A673 (cell line): Measurements from ENCODE around the gene C19orf53.

ENCODE experiments used
- EZH2 ChIP-seq: fragments of 200-600 bp; sonication (generic); IDR thresholded peaks from 2 replicates; pipeline ENCODE4 v1.6.1; 2017; ENCODE audit warnings: borderline replicate concordance, low read depth, mild to moderate bottlenecking, mixed read lengths, antibody characterized with exemption, low read length; ENCODE audit not compliant: poor library complexity, severe bottlenecking
- TF ChIP-seq, protein P1 (sequence below): fragments of 300-800, 200-600 bp; sonication (generic); conservative IDR thresholded peaks from 2 replicates; pipeline ENCODE4 v1.5.1; 2017; ENCODE audit warnings: low read depth, mild to moderate bottlenecking, antibody characterized with exemption, low read length, moderate library complexity, mixed read lengths

DNA sequence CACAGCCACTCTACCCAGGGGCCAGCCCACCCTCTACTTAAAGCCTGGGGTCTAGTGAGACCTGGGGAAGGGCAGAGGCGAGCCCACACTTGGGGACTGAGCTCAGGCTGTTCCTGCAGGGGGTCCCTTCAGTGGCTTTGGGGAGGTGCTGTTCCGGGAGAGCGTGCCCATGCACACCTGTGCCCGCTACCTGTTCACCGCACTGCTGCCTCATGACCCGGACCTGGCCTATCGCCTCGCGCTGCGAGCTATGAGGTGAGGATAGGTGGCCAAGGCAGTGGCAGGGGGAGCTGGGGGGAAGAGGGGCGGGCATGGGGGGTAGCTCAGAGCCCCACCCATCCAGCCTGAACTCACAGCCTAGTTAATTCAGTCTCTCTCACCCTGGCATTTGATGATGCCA is 45.0 kb downstream of the C19orf53 start:
- TF ChIP-seq, protein P1, sequence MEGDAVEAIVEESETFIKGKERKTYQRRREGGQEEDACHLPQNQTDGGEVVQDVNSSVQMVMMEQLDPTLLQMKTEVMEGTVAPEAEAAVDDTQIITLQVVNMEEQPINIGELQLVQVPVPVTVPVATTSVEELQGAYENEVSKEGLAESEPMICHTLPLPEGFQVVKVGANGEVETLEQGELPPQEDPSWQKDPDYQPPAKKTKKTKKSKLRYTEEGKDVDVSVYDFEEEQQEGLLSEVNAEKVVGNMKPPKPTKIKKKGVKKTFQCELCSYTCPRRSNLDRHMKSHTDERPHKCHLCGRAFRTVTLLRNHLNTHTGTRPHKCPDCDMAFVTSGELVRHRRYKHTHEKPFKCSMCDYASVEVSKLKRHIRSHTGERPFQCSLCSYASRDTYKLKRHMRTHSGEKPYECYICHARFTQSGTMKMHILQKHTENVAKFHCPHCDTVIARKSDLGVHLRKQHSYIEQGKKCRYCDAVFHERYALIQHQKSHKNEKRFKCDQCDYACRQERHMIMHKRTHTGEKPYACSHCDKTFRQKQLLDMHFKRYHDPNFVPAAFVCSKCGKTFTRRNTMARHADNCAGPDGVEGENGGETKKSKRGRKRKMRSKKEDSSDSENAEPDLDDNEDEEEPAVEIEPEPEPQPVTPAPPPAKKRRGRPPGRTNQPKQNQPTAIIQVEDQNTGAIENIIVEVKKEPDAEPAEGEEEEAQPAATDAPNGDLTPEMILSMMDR = no peak
- TF ChIP-seq EZH2 = no peak
